UCSD-AML1 (cell line): ENCODE results near the gene SRSF12.
A peak's percentile ranks its signal among the peaks of the same experiment; 100 is the strongest.
"Not testable (repeated sequence)": the region's sequence is repeated elsewhere in the genome, so short reads cannot be mapped to it uniquely, and the experiment has no call there.

Experiments
- DNase-seq: peaks from one replicate; lab custom pipeline; 2025; ENCODE audit not compliant: unreplicated experiment; lab: John Stamatoyannopoulos, UW

SRSF12 gene

GRCh38 chr6:89131599-89131998 is 13.7 kb upstream of the SRSF12 start:
- DNase-seq, result no peak

- DNase-seq, result not testable (repeated sequence)
Observed at GRCh38 chr6:89128256-89128671, 10.4 kb upstream of the SRSF12 start.

- no peak for DNase-seq
Observed at GRCh38 chr6:89122625-89123024, 4.8 kb upstream of the SRSF12 start.

GRCh38 chr6:89121934-89122333 is 4.1 kb upstream of the SRSF12 start:
- no peak for DNase-seq

- no peak for DNase-seq
Observed at GRCh38 chr6:89120371-89120770, 2.5 kb upstream of the SRSF12 start.

- DNase-seq, result no peak
Observed at GRCh38 chr6:89118931-89119330, 1.1 kb upstream of the SRSF12 start.

- no peak for DNase-seq
Observed at GRCh38 chr6:89116702-89117101, 1.2 kb downstream of the SRSF12 start.

- no peak for DNase-seq
Observed at GRCh38 chr6:89111933-89112332, 5.9 kb downstream of the SRSF12 start.

GRCh38 chr6:89110284-89110683 is 7.6 kb downstream of the SRSF12 start:
- no peak for DNase-seq

GRCh38 chr6:89100114-89100513 is 17.8 kb downstream of the SRSF12 start:
- DNase-seq, result no peak

- no peak for DNase-seq
Observed at GRCh38 chr6:89098461-89098860, 19.4 kb downstream of the SRSF12 start.

- no peak for DNase-seq
Observed at GRCh38 chr6:89087881-89088280, 30.0 kb downstream of the SRSF12 start.

GRCh38 chr6:89085409-89086205 is 32.3 kb downstream of the SRSF12 start:
- DNase-seq, result no peak

- DNase-seq, result no peak
Observed at GRCh38 chr6:89084954-89085353, 32.9 kb downstream of the SRSF12 start.

GRCh38 chr6:89084542-89084941 is 33.3 kb downstream of the SRSF12 start:
- DNase-seq, result no peak

GRCh38 chr6:89082486-89082891 is 35.4 kb downstream of the SRSF12 start:
- DNase-seq, result no peak

GRCh38 chr6:89081423-89082322 is 36.2 kb downstream of the SRSF12 start:
- DNase-seq, result peak; percentile 97

- no peak for DNase-seq
Observed at GRCh38 chr6:89081129-89081422, 36.8 kb downstream of the SRSF12 start.

GRCh38 chr6:89080281-89081128 is 37.4 kb downstream of the SRSF12 start, which contains the start of gene PNRC1:
Gene PNRC1 (plus strand): TSS chr6:89080751. CDS start chr6:89080895, 144 bp downstream.
- DNase-seq, result peak; percentile 99

- DNase-seq, result peak; percentile 14
Observed at GRCh38 chr6:89079511-89080234, 38.2 kb downstream of the SRSF12 start.

- no peak for DNase-seq
Observed at GRCh38 chr6:89073840-89074239, 44.0 kb downstream of the SRSF12 start.
